Esophagus (tissue), 2 donors: ENCODE results near the gene PPM1L. TPM values are rescaled to one million over a fixed set of nuclear protein-coding genes. Genes with fewer than 3 reads are reported as not detected.

Experiments used
- H3K27ac ChIP-seq, 2 donors: one replicate each; pipeline ENCODE4 v1.5.1; 2013; ENCODE audit warnings: low read depth in 2 of 2, mild to moderate bottlenecking in 2 of 2, inconsistent platforms in 1 of 2, low read length in 1 of 2, moderate library complexity in 1 of 2
- H3K27me3 ChIP-seq, 2 donors: one replicate each; pipeline ENCODE4 v1.6.1; 2013; ENCODE audit warnings: low read length in 2 of 2, control low read depth in 1 of 2, mild to moderate bottlenecking in 1 of 2; ENCODE audit not compliant: insufficient read depth in 2 of 2, control insufficient read depth in 1 of 2
- H3K36me3 ChIP-seq, 2 donors: one replicate each; pipeline ENCODE4 v1.6.1; 2013; ENCODE audit warnings: low read length in 1 of 2; ENCODE audit not compliant: control insufficient read depth in 2 of 2, insufficient read depth in 2 of 2
- H3K4me1 ChIP-seq, 2 donors: one replicate each; pipeline ENCODE4 v1.6.1; 2013; ENCODE audit warnings: low read length in 1 of 2; ENCODE audit not compliant: control insufficient read depth in 2 of 2, insufficient read depth in 2 of 2
- H3K4me3 ChIP-seq, 2 donors: one replicate each; pipeline ENCODE4 v1.5.1; 2013; ENCODE audit warnings: low read length in 2 of 2, mild to moderate bottlenecking in 2 of 2, low read depth in 1 of 2, moderate library complexity in 1 of 2
- H3K9me3 ChIP-seq, 2 donors: one replicate each; pipeline ENCODE4 v1.6.1; 2013; ENCODE audit warnings: mild to moderate bottlenecking in 2 of 2, low read depth in 1 of 2, low read length in 1 of 2, moderate library complexity in 1 of 2; ENCODE audit not compliant: control insufficient read depth in 2 of 2, insufficient read depth in 1 of 2
- WGBS, 2 donors: extraction: QIAGEN DNeasy Blood & Tissue Kit; methylation state at CpG; one replicate each; pipeline ENCODE4 v1.1.7; 2013; 5-methylcytosine and 5-hydroxymethylcytosine counted together
- polyA plus RNA-seq, 2 donors: library from polyadenylated mRNA; stranded (reverse); fragments of 200-250 nt; gene quantifications; one replicate each; pipeline ENCODE4 v1.2.3, GENCODE V29; 2013
- donor health status: healthy with polysubstance abuse.
- donor health status: Bipolar disorder and iron deficiency.

Gene PPM1L
- polyA plus RNA-seq, 2 donors = 2.7 to 3.0 TPM

- H3K9me3 ChIP-seq = no peaks in the 10 kb centered on the region
- no peak overlapping the region for H3K4me3 ChIP-seq
- 88 to 92% methylated on average over 2 of the region's 2 CpGs for WGBS, 2 donors
- no peak overlapping the region for H3K27ac ChIP-seq
- no peaks in the 10 kb centered on the region for H3K4me1 ChIP-seq
- no peaks in the 10 kb centered on the region for H3K36me3 ChIP-seq
- H3K27me3 ChIP-seq = no peaks in the 10 kb centered on the region
Observed at GRCh38 chr3:160852856-160853255, 96.8 kb downstream of the PPM1L start.

GRCh38 chr3:160856450-160856849 lies 100.4 kb downstream of the PPM1L start:
- no peaks in the 10 kb centered on the region for H3K36me3 ChIP-seq
- H3K4me3 ChIP-seq = no peak overlapping the region
- no peaks in the 10 kb centered on the region for H3K27me3 ChIP-seq
- no peak overlapping the region for H3K27ac ChIP-seq
- WGBS, 2 donors = 73 to 85% methylated on average over 2 of the region's 2 CpGs
- H3K9me3 ChIP-seq = no peaks in the 10 kb centered on the region
- H3K4me1 ChIP-seq = no peaks in the 10 kb centered on the region

- 76 to 92% methylated on average over 2 of the region's 2 CpGs for WGBS, 2 donors
- H3K36me3 ChIP-seq = no peaks in the 10 kb centered on the region
- H3K4me1 ChIP-seq = no peaks in the 10 kb centered on the region
- H3K27ac ChIP-seq = no peak overlapping the region
- H3K27me3 ChIP-seq = no peaks in the 10 kb centered on the region
- no peaks in the 10 kb centered on the region for H3K9me3 ChIP-seq
- H3K4me3 ChIP-seq = no peak overlapping the region
Observed at GRCh38 chr3:160857476-160858119, 101.6 kb downstream of the PPM1L start.

- H3K36me3 ChIP-seq = no peaks in the 10 kb centered on the region
- no peaks in the 10 kb centered on the region for H3K9me3 ChIP-seq
- no peak overlapping the region for H3K4me3 ChIP-seq
- no peaks in the 10 kb centered on the region for H3K27me3 ChIP-seq
- H3K27ac ChIP-seq = no peak overlapping the region
- WGBS, 2 donors = 60 to 63% methylated on average over 1 of the region's 1 CpG
- H3K4me1 ChIP-seq = no peaks in the 10 kb centered on the region
Observed at GRCh38 chr3:160860346-160860745, 104.3 kb downstream of the PPM1L start.

GRCh38 chr3:160869825-160870224 lies 113.8 kb downstream of the PPM1L start:
- WGBS, 2 donors = 33 to 51% methylated on average over 2 of the region's 2 CpGs
- Histone ChIP-seq H3K27ac (no peak overlapping the region), H3K4me1 (no peaks in the 10 kb centered on the region), H3K36me3 (no peaks in the 10 kb centered on the region), H3K9me3 (no peaks in the 10 kb centered on the region), H3K4me3 (no peak overlapping the region), H3K27me3 (no peaks in the 10 kb centered on the region)

- no peaks in the 10 kb centered on the region for H3K9me3 ChIP-seq
- H3K4me3 ChIP-seq = no peak overlapping the region
- no peak overlapping the region for H3K27ac ChIP-seq
- no peaks in the 10 kb centered on the region for H3K36me3 ChIP-seq
- no peaks in the 10 kb centered on the region for H3K4me1 ChIP-seq
- WGBS, 2 donors = 63 to 65% methylated on average over 4 of the region's 4 CpGs
- no peaks in the 10 kb centered on the region for H3K27me3 ChIP-seq
Observed at GRCh38 chr3:160870327-160870726, 114.3 kb downstream of the PPM1L start.

- Histone ChIP-seq H3K4me1 (no peaks in the 10 kb centered on the region), H3K27me3 (no peaks in the 10 kb centered on the region), H3K27ac (no peak overlapping the region), H3K36me3 (no peaks in the 10 kb centered on the region), H3K4me3 (no peak overlapping the region), H3K9me3 (no peaks in the 10 kb centered on the region)
Observed at GRCh38 chr3:160874736-160875135, 118.7 kb downstream of the PPM1L start.

- H3K36me3 ChIP-seq = no peaks in the 10 kb centered on the region
- WGBS, 2 donors = 30 to 38% methylated on average over 2 of the region's 2 CpGs
- H3K27me3 ChIP-seq = no peaks in the 10 kb centered on the region
- H3K9me3 ChIP-seq = no peaks in the 10 kb centered on the region
- H3K4me3 ChIP-seq = no peak overlapping the region
- no peak overlapping the region for H3K27ac ChIP-seq
- H3K4me1 ChIP-seq = no peaks in the 10 kb centered on the region
Observed at GRCh38 chr3:160876643-160877042, 120.6 kb downstream of the PPM1L start.

GRCh38 chr3:160879859-160880258 lies 123.8 kb downstream of the PPM1L start:
- no peaks in the 10 kb centered on the region for H3K27me3 ChIP-seq
- H3K36me3 ChIP-seq = no peaks in the 10 kb centered on the region
- no peak overlapping the region for H3K27ac ChIP-seq
- H3K9me3 ChIP-seq = no peaks in the 10 kb centered on the region
- H3K4me3 ChIP-seq = no peak overlapping the region
- WGBS, 2 donors = 83 to 100% methylated on average over 1 of the region's 1 CpG
- H3K4me1 ChIP-seq = no peaks in the 10 kb centered on the region

- 79 to 80% methylated on average over 3 of the region's 3 CpGs for WGBS, 2 donors
- Histone ChIP-seq H3K9me3 (no peaks in the 10 kb centered on the region), H3K27ac (no peak overlapping the region), H3K4me1 (no peaks in the 10 kb centered on the region), H3K27me3 (no peaks in the 10 kb centered on the region), H3K4me3 (no peak overlapping the region), H3K36me3 (no peaks in the 10 kb centered on the region)
Observed at GRCh38 chr3:160883373-160883772, 127.3 kb downstream of the PPM1L start.
